ENCODE data around the gene MRPL47. TPM values are rescaled to one million over a fixed set of nuclear protein-coding genes. Genes with fewer than 3 reads are reported as not detected.

MRPL47 gene
- total RNA-seq, 1 experiment from 2014 or later, result 75.5 TPM

- H2BK12ac ChIP-seq (ENCODE audit: insufficient read length, low read depth, low read length), result no peak overlapping the region
Observed at GRCh38 chr3:179589143-179589542, 15.3 kb downstream of the MRPL47 start.

More at GRCh38 chr3:179589143-179589542, 15.3 kb downstream of the MRPL47 start:
- no peaks in the 10 kb centered on the region for H4K20me1 ChIP-seq (ENCODE audit: control insufficient read depth, insufficient read depth, insufficient read length)
- H2AK5ac ChIP-seq (ENCODE audit: insufficient read length, low read length), result no peak overlapping the region
- no peak overlapping the region for H2BK15ac ChIP-seq (ENCODE audit: low read depth, low read length)
- H3K4ac ChIP-seq (ENCODE audit: low read depth, low read length), result no peak overlapping the region
- DNase-seq, result no peak
- no peak overlapping the region for H3K9ac ChIP-seq (ENCODE audit: extremely low read depth, insufficient read length, low read length)
- no peaks in the 10 kb centered on the region for H3K27me3 ChIP-seq (ENCODE audit: insufficient read depth, low read length)
- H3K4me3 Mint-ChIP-seq, result no peak overlapping the region
- H3K4me2 ChIP-seq (ENCODE audit: insufficient read depth, insufficient read length, low read length), result no peak overlapping the region
- no peaks in the 10 kb centered on the region for H3K23me2 ChIP-seq (ENCODE audit: insufficient read length, low read depth, low read length, poor library complexity, severe bottlenecking)
- no peak overlapping the region for H3T11ph ChIP-seq (ENCODE audit: low read length)
- H2BK120ac ChIP-seq (ENCODE audit: low read depth, low read length, poor library complexity, severe bottlenecking), result no peak overlapping the region
- H3K14ac ChIP-seq (ENCODE audit: insufficient read depth, low read length), result no peak overlapping the region
- no peaks in the 10 kb centered on the region for H3K79me2 ChIP-seq (ENCODE audit: insufficient read depth, low read length)
- TF ChIP-seq CTCF (conservative IDR thresholded peaks at IDR 0.05), result no peak
- no peaks in the 10 kb centered on the region for H3K4me1 Mint-ChIP-seq
- H3K79me1 ChIP-seq (ENCODE audit: insufficient read depth, low read depth, low read length, poor library complexity, severe bottlenecking), result no peaks in the 10 kb centered on the region
- no peak overlapping the region for H3K23ac ChIP-seq (ENCODE audit: insufficient read length, low read depth, low read length)
- H2BK20ac ChIP-seq (ENCODE audit: low read depth, low read length, poor library complexity, severe bottlenecking), result no peak overlapping the region
- H3K9me3 ChIP-seq (ENCODE audit: control insufficient read depth, low read depth, low read length), result no peaks in the 10 kb centered on the region
- H2BK5ac ChIP-seq (ENCODE audit: insufficient read length, low read length), result no peak overlapping the region
- no peak overlapping the region for H3K27ac Mint-ChIP-seq
- no peak overlapping the region for H3K27ac ChIP-seq (ENCODE audit: insufficient read length, low read depth, low read length)
- H3K18ac ChIP-seq (ENCODE audit: insufficient read length, low read depth, low read length), result no peak overlapping the region
- H3K4me1 ChIP-seq (ENCODE audit: insufficient read depth, low read length), result no peaks in the 10 kb centered on the region
- H2AFZ ChIP-seq (ENCODE audit: low read length), result no peak overlapping the region
- H3K56ac ChIP-seq (ENCODE audit: insufficient read length, low read depth, low read length), result no peak overlapping the region
- H3K36me3 Mint-ChIP-seq (ENCODE audit: insufficient read depth in 1 of 3, low read depth in 3 of 3), result peaks cover 13 to 76% (median 62%) of the 10 kb centered on the region in 3 experiments; a peak in 6 of 7 replicates
- H4K91ac ChIP-seq (ENCODE audit: insufficient read length, low read depth, low read length), result no peak overlapping the region
- no peak overlapping the region for H4K5ac ChIP-seq (ENCODE audit: insufficient read length, low read depth, low read length)
- no peaks in the 10 kb centered on the region for H3K9me3 Mint-ChIP-seq
- H4K8ac ChIP-seq (replicated peaks; ENCODE audit: insufficient read length, low read depth, low read length), result no peak overlapping the region
- no peaks in the 10 kb centered on the region for H3K27me3 Mint-ChIP-seq (ENCODE audit: low read depth)
